Heart right ventricle (tissue), 16 donors: ENCODE results near the gene MXRA8. TPM values are rescaled to one million over a fixed set of nuclear protein-coding genes. Genes with fewer than 3 reads are reported as not detected.

Experiments used
- ATAC-seq, 8 donors: fragments of 200-7000 bp; cut with Tn5 transposase; one replicate each; pipeline ENCODE4 v1.9.1; 2020; ENCODE audit warnings: mild to moderate bottlenecking in 8 of 8, moderate library complexity in 8 of 8, moderate number of reproducible peaks in 1 of 8
- DNase-seq, 2 donors: peaks; one replicate each; pipeline ENCODE4 v3.0.0-alpha.2; 2020
- H3K27ac ChIP-seq, 10 donors: fragments of 200-600 bp; sonication (generic) in 2 of 10; one replicate each; pipeline versions ENCODE4 v1.5.0 to v1.8.0; 2020 to 2022; ENCODE audit warnings: mild to moderate bottlenecking in 3 of 10
- H3K27me3 ChIP-seq, 7 donors: fragments of 200-600 bp; one replicate each; pipeline ENCODE4 v1.8.0; 2021 to 2022; ENCODE audit warnings: mild to moderate bottlenecking in 2 of 7
- H3K36me3 ChIP-seq, 9 donors: fragments of 200-600 bp; sonication (generic) in 1 of 9; one replicate each; pipeline versions ENCODE4 v1.5.0 to v1.8.0; 2020 to 2022; ENCODE audit warnings: mild to moderate bottlenecking in 2 of 9
- H3K4me1 ChIP-seq, 9 donors: fragments of 200-600 bp; sonication (generic) in 1 of 9; one replicate each; pipeline versions ENCODE4 v1.5.0 to v1.8.0; 2020 to 2022; ENCODE audit warnings: mild to moderate bottlenecking in 4 of 9
- H3K4me3 ChIP-seq, 10 donors: fragments of 200-600 bp; sonication (generic) in 2 of 10; one replicate each; pipeline versions ENCODE4 v1.5.0 to v1.8.0; 2020 to 2022; ENCODE audit warnings: mild to moderate bottlenecking in 7 of 10, moderate library complexity in 2 of 10
- H3K9me3 ChIP-seq, 11 donors: fragments of 200-600 bp in 10 of 11; sonication (generic) in 2 of 11; one replicate each; pipeline versions ENCODE4 v1.5.0 to v1.8.0; 2013 to 2022; ENCODE audit warnings: mild to moderate bottlenecking in 2 of 11, control low read depth in 1 of 11, moderate library complexity in 1 of 11
- CTCF ChIP-seq, 9 donors: fragments of 200-600 bp; sonication (generic) in 2 of 9; IDR thresholded peaks; one replicate each; pipeline versions ENCODE4 v1.5.0 to v1.8.0; 2021 to 2022; ENCODE audit warnings: antibody characterized with exemption in 9 of 9, mild to moderate bottlenecking in 5 of 9, moderate library complexity in 1 of 9
- WGBS, 2 donors: extraction: QIAGEN DNeasy Blood & Tissue Kit; methylation state at CpG; one replicate each; pipeline ENCODE4 v1.1.7; 2013; ENCODE audit warnings: inconsistent platforms in 1 of 2; 5-methylcytosine and 5-hydroxymethylcytosine counted together
- intact Hi-C, 10 donors: fragments of 100-400 bp; cut with DNase I; formaldehyde crosslinking; loops; one replicate each; pipeline versions ENCODE4 v1.11.1 to v1.14.2; 2022
- polyA plus RNA-seq, 2 donors: library from polyadenylated mRNA; stranded (reverse); fragments of 200-250 nt; gene quantifications; one replicate each; pipeline ENCODE4 v1.2.3, GENCODE V29; 2013
- total RNA-seq, 10 donors: library from RNA; stranded (reverse); fragmentation: NEBNext Ultra II Directional in 3 of 10; extraction: Animal tissue kit (Norgen Biotek cat#: 25700) in 3 of 10; gene quantifications; one replicate each; pipeline versions ENCODE4 v1.2.1 to v1.2.4, GENCODE V29; 2021 to 2023
- donor health status: Arrhythmogenic right ventricular cardiomyopathy.
- donor health status: ischemic (EF 13 %, LVEDD 7.1; RV severe dilation, severe dysfunction).
- donor health status: healthy with polysubstance abuse.
- donor health status: DM: no; HTN: yes; CAD: no.
- donor health status: DM: no; HTN: no; CAD: no.
- donor health status: ischemic (EF 25% LVEDD 6.9; RV normal size, moderate dysfunction).
- donor health status: ischemic (EF 25% LVEDD 5.7; RV mildly dilated, moderate dysfunction).
- donor health status: healthy.
- donor health status: DM: yes; HTN: yes; CAD: no.
- donor health status: Ischemic cardiomyopathy.
- donor health status: ischemic (EF 35%, LVEDD 5.7; RV mildly dilated, moderate dysfunction).
- donor health status: nonischemic (EF 11% LVEDD 7.7; RV severe dilation, severe dysfunction).
- donor health status: DM: yes; HTN: yes; CAD: no.
- donor health status: PGD.
- donor health status: ischemic (EF 29% LVEDD 5.4; RV normal size, mild dysfunction).
- donor health status: nonischemic (EF 23%, LVEDD 6.1; RV moderate dilation, normal function).

MXRA8 gene
- total and polyA plus RNA-seq, 12 donors = 7.2 to 35.6 (median 15.5) TPM

- no peak for TF ChIP-seq CTCF (IDR thresholded peaks at IDR 0.05)
- 80 to 82% methylated on average over 8 of the region's 8 CpGs for WGBS, 2 donors
- Histone ChIP-seq H3K36me3 (peaks cover under 1 to 33% (median 10%) of the 10 kb centered on the region in 9 donors), H3K4me1 (peaks cover 0 to 2% (median 0%) of the 10 kb centered on the region in 9 donors), H3K27me3 (no peaks in the 10 kb centered on the region), H3K9me3 (no peaks in the 10 kb centered on the region), H3K27ac (peak overlapping the region in 1 of 10 donors; percentile 58), H3K4me3 (no peak overlapping the region)
- no peak for DNase-seq
- peak in 2 of 8 donors; percentile 2 to 6 for ATAC-seq
- intact Hi-C loops = no loop called here
These were observed 22.9 kb upstream of the MXRA8 start for GRCh38 chr1:1381294-1381693.

GRCh38 chr1:1380860-1381259 lies 22.5 kb upstream of the MXRA8 start:
- peaks cover 0 to 29% (median 6%) of the 10 kb centered on the region in 9 donors for H3K36me3 ChIP-seq
- intact Hi-C loops = no loop called here
- DNase-seq = no peak

DNA sequence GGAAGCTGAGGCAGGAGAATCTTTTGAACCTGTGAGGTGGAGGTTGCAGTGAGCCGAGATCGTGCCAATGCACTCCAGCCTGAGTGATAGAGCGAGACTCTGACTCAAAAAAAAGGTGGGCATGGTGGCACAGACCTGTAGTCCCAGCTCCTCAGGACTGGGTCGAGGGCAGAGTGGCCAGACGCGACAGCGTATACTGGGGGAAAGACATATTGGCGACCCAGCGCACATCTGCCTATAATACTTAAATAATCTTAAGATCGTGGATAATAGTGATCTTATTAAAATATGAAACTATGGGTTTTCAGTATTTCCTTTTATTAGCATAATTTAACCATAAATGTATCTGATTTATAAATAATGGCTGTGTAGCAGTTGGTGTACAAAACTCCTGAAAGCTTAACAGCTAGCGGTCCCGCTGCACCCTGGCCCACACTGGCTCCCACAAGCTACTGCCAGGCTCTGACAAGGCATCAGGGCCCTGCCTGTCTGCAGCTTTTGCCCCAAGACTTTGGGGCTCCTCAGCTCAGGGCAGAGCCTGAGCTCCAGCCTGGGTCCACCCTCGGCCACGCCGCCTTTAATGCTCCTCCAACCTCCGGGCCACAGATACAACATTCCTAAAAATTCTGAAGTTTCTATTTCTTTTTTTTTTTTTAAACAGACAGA lies 19.3 kb upstream of the MXRA8 start:
- H3K27ac ChIP-seq = no peak overlapping the region
- ATAC-seq (no peak), DNase-seq (no peak)
- intact Hi-C loops = loop anchor here in 1 of 10 donors (10.0 kb wide), 1 partner anchor 127 kb away; no protein-coding TSS in a partner anchor
- peaks cover 0 to 29% (median 0%) of the 10 kb centered on the region in 9 donors for H3K36me3 ChIP-seq
- no peaks in the 10 kb centered on the region for H3K27me3 ChIP-seq
- H3K4me3 ChIP-seq = no peak overlapping the region
- 94 to 97% methylated on average over 16 of the region's 16 CpGs for WGBS, 2 donors
- H3K4me1 ChIP-seq = peaks cover 13 to 30% (median 23%) of the 10 kb centered on the region in 9 donors
- TF ChIP-seq CTCF (IDR thresholded peaks at IDR 0.05) = no peak
- H3K9me3 ChIP-seq = no peaks in the 10 kb centered on the region

More at GRCh38 chr1:1380860-1381259, 22.5 kb upstream of the MXRA8 start:
- peak in 1 of 8 donors; percentile 7 for ATAC-seq
- peaks cover 0 to 6% (median 4%) of the 10 kb centered on the region in 9 donors for H3K4me1 ChIP-seq
- H3K9me3 ChIP-seq = no peaks in the 10 kb centered on the region
- WGBS, 2 donors = 95% methylated on average over 16 of the region's 16 CpGs
- TF ChIP-seq CTCF (IDR thresholded peaks at IDR 0.05) = no peak
- H3K27ac ChIP-seq = no peak overlapping the region
- no peak overlapping the region for H3K4me3 ChIP-seq
- H3K27me3 ChIP-seq = no peaks in the 10 kb centered on the region

- H3K36me3 ChIP-seq = peaks cover 0 to 26% (median 0%) of the 10 kb centered on the region in 9 donors
- H3K27ac ChIP-seq = peak overlapping the region in 3 of 10 donors; percentile 95 to 99 (median 97)
- no peaks in the 10 kb centered on the region for H3K9me3 ChIP-seq
- no peak overlapping the region for H3K4me3 ChIP-seq
- ATAC-seq (no peak), DNase-seq (no peak)
- peaks cover 16 to 40% (median 33%) of the 10 kb centered on the region in 9 donors for H3K4me1 ChIP-seq
- 92% methylated on average over 10 of the region's 10 CpGs for WGBS, 2 donors
- intact Hi-C loops = loop anchor here in 1 of 10 donors (10.0 kb wide), 1 partner anchor 128 kb away; no protein-coding TSS in a partner anchor
- no peak for TF ChIP-seq CTCF (IDR thresholded peaks at IDR 0.05)
- H3K27me3 ChIP-seq = no peaks in the 10 kb centered on the region
These were observed 18.3 kb upstream of the MXRA8 start for GRCh38 chr1:1376551-1377226.
